Measurements from ENCODE around the gene THPO.

Gene THPO

GRCh38 chr3:184333700-184334099, 44.3 kb downstream of the THPO start:
- DNase-seq (ENCODE audit: low read depth), result no peak

GRCh38 chr3:184333190-184333589, 44.8 kb downstream of the THPO start:
- DNase-seq (ENCODE audit: low read depth), result no peak

GRCh38 chr3:184332370-184333090, 45.5 kb downstream of the THPO start:
- no peak for DNase-seq (ENCODE audit: low read depth)

- no peak for DNase-seq (ENCODE audit: low read depth)
These were observed 49.5 kb downstream of the THPO start for GRCh38 chr3:184328516-184328915.

DNA sequence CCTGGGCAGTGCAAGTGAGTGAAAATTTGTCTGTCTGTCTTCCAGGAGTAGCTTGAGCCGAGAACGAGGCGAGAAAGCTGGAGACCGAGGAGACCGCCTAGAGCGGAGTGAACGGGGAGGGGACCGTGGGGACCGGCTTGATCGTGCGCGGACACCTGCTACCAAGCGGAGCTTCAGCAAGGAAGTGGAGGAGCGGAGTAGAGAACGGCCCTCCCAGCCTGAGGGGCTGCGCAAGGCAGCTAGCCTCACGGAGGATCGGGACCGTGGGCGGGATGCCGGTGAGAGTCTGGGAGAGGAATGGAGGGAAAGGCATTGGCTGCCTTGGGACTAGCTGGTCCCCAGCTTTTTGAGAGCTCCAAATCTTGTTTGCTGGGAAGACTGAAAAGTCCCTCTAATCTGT, 50.8 kb downstream of the THPO start:
- DNase-seq (ENCODE audit: low read depth), result no peak

GRCh38 chr3:184325715-184326369, 52.2 kb downstream of the THPO start:
- no peak for DNase-seq (ENCODE audit: low read depth)

DNA sequence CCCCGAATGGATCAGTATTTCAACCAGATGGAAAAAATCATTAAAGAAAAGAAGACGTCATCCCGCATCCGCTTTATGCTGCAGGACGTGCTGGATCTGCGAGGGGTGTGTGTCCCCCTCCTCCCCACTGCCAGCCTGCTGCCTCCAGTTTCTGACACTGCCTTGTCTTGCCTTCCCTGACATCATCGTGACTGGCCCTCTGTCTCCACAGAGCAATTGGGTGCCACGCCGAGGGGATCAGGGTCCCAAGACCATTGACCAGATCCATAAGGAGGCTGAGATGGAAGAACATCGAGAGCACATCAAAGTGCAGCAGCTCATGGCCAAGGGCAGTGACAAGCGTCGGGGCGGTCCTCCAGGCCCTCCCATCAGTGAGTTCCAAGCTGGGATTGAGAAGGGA, 52.7 kb downstream of the THPO start:
- DNase-seq (ENCODE audit: low read depth), result no peak

GRCh38 chr3:184323696-184324095, 54.3 kb downstream of the THPO start:
- no peak for DNase-seq (ENCODE audit: low read depth)

GRCh38 chr3:184322731-184323487, 55.1 kb downstream of the THPO start:
- DNase-seq (ENCODE audit: low read depth), result no peak
